Esophagus squamous epithelium (tissue), 5 donors: ENCODE results near the gene RBPJL. TPM values are rescaled to one million over a fixed set of nuclear protein-coding genes. Genes with fewer than 3 reads are reported as not detected.
A peak's percentile ranks its signal among the peaks of the same experiment; 100 is the strongest.

Experiments used
- DNase-seq: peaks from one replicate; lab custom pipeline; 2025; lab: John Stamatoyannopoulos, UW
- H3K27ac ChIP-seq, 4 donors: fragments of 200-600 bp; sonication (generic); one replicate each; pipeline ENCODE4 v1.5.1; 2016 to 2019; ENCODE audit warnings: mild to moderate bottlenecking in 1 of 4
- H3K27me3 ChIP-seq, 4 donors: fragments of 200-600 bp; sonication (generic); 1 replicate in 3 of 4; 2 replicates in 1 of 4; pipeline versions ENCODE4 v1.5.1 to v1.6.0; 2017 to 2021; ENCODE audit warnings: antibody characterized with exemption in 1 of 4
- H3K36me3 ChIP-seq, 3 donors: fragments of 200-600 bp; sonication (generic); one replicate each; pipeline ENCODE4 v1.5.1; 2016 to 2019
- H3K4me1 ChIP-seq, 3 donors: fragments of 200-600 bp; sonication (generic); one replicate each; pipeline ENCODE4 v1.5.1; 2017 to 2019
- H3K4me3 ChIP-seq, 4 donors: fragments of 200-600 bp; sonication (generic); 1 replicate in 3 of 4; 2 replicates in 1 of 4; pipeline ENCODE4 v1.5.1; 2016 to 2019; ENCODE audit warnings: mild to moderate bottlenecking in 2 of 4, moderate library complexity in 1 of 4
- H3K9me3 ChIP-seq, 3 donors: fragments of 200-600 bp; sonication (generic); one replicate each; pipeline ENCODE4 v1.5.1; 2016 to 2019
- CTCF ChIP-seq, 6 experiments: fragments of 450-650 bp in 4 of 6; fragments of 200-600 bp in 2 of 6; sonication (generic) in 2 of 6; IDR thresholded peaks; one replicate each; pipeline ENCODE4 v1.5.1; 2016 to 2019; ENCODE audit warnings: antibody characterized with exemption in 6 of 6, mild to moderate bottlenecking in 4 of 6, moderate library complexity in 4 of 6
- POLR2A ChIP-seq, 4 donors: fragments of 450-650 bp; IDR thresholded peaks; one replicate each; pipeline ENCODE4 v1.6.1; 2017; ENCODE audit warnings: antibody characterized with exemption in 4 of 4, mild to moderate bottlenecking in 4 of 4, moderate library complexity in 3 of 4
- WGBS, 2 donors: methylation state at CpG; one replicate each; pipeline ENCODE4 v1.1.5; 2018; 5-methylcytosine and 5-hydroxymethylcytosine counted together
- intact Hi-C: fragments of 100-400 bp; cut with DNase I; formaldehyde crosslinking; loops from one replicate; pipeline ENCODE4 v1.15.0; 2022
- total RNA-seq, 4 donors: library from RNA; depleted of rRNA; stranded (reverse); fragments of >200 nt; gene quantifications; one replicate each; pipeline ENCODE4 v1.1.0, GENCODE V29; 2016
- donor health status: DM: yes; HTN: yes; CAD: no.

The RBPJL gene
- total RNA-seq, 4 donors from 2014 or later = not detected

GRCh38 chr20:45329497-45330319, 23.1 kb downstream of the RBPJL start:
- Histone ChIP-seq H3K4me1 (peaks cover 0 to 19% (median 0%) of the 10 kb centered on the region in 3 donors), H3K27ac (peak overlapping the region in 1 of 4 donors; percentile 3), H3K9me3 (no peaks in the 10 kb centered on the region), H3K4me3 (no peak overlapping the region), H3K36me3 (peaks cover 37 to 100% (median 38%) of the 10 kb centered on the region in 3 donors), H3K27me3 (no peaks in the 10 kb centered on the region)
- TF ChIP-seq POLR2A (IDR thresholded peaks at IDR 0.05) (no peak), CTCF (IDR thresholded peaks at IDR 0.05) (no peak)
- WGBS, 2 donors = 71 to 76% methylated on average over 7 of the region's 7 CpGs
- DNase-seq = no peak
- intact Hi-C loops = no loop called here

- no peak for DNase-seq
- no peaks in the 10 kb centered on the region for H3K27me3 ChIP-seq
- 83 to 100% methylated on average over 1 to 2 of the region's 3 CpGs for WGBS, 2 donors
- H3K9me3 ChIP-seq = no peaks in the 10 kb centered on the region
- peak overlapping the region in 1 of 4 donors; percentile 32 for H3K27ac ChIP-seq
- intact Hi-C loops = no loop called here
- H3K4me1 ChIP-seq = peaks cover 0 to 20% (median 0%) of the 10 kb centered on the region in 3 donors
- TF ChIP-seq POLR2A (IDR thresholded peaks at IDR 0.05) = no peak
- no peak for TF ChIP-seq CTCF (IDR thresholded peaks at IDR 0.05)
- no peak overlapping the region for H3K4me3 ChIP-seq
- H3K36me3 ChIP-seq = peaks cover 31 to 100% (median 37%) of the 10 kb centered on the region in 3 donors
Measured at GRCh38 chr20:45330476-45330875, 23.8 kb downstream of the RBPJL start.

GRCh38 chr20:45336530-45337366, 30.1 kb downstream of the RBPJL start:
- no peak for DNase-seq
- H3K27ac ChIP-seq = peak overlapping the region; percentile 90 to 98 (median 93)
- peak in 2 of 4 donors; percentile 26 to 48 for TF ChIP-seq POLR2A (IDR thresholded peaks at IDR 0.05)
- no peak for TF ChIP-seq CTCF (IDR thresholded peaks at IDR 0.05)
- H3K9me3 ChIP-seq = no peaks in the 10 kb centered on the region
- H3K4me1 ChIP-seq = peaks cover 56 to 65% (median 60%) of the 10 kb centered on the region in 3 donors
- peaks cover 0 to 50% (median 15%) of the 10 kb centered on the region in 3 donors for H3K36me3 ChIP-seq
- peak overlapping the region in 1 of 4 donors; percentile 19 for H3K4me3 ChIP-seq
- WGBS, 2 donors = 44 to 59% methylated on average over 8 to 9 of the region's 11 CpGs
- no peaks in the 10 kb centered on the region for H3K27me3 ChIP-seq
- intact Hi-C loops = no loop called here

- Histone ChIP-seq H3K9me3 (no peaks in the 10 kb centered on the region), H3K27me3 (no peaks in the 10 kb centered on the region), H3K27ac (peak overlapping the region; percentile 90 to 98 (median 93)), H3K4me1 (peaks cover 64 to 73% (median 68%) of the 10 kb centered on the region in 3 donors), H3K36me3 (peaks cover 0 to 42% (median 7%) of the 10 kb centered on the region in 3 donors), H3K4me3 (peak overlapping the region in 1 of 4 donors; percentile 19)
- DNase-seq = no peak
- no peak for TF ChIP-seq POLR2A (IDR thresholded peaks at IDR 0.05)
- TF ChIP-seq CTCF (IDR thresholded peaks at IDR 0.05) = no peak
- WGBS, 2 donors = 30 to 48% methylated on average over 2 to 7 of the region's 15 CpGs
- intact Hi-C loops = no loop called here
Measured at GRCh38 chr20:45337367-45338120, 30.9 kb downstream of the RBPJL start.
